Spleen (tissue), 11 donors: ENCODE measurements around the gene HSPA1B. TPM values are rescaled to one million over a fixed set of nuclear protein-coding genes. Genes with fewer than 3 reads are reported as not detected.

Experiments used
- DNase-seq: peaks from one replicate; pipeline ENCODE4 v3.0.0-alpha.2; 2020
- H3K27ac ChIP-seq, 8 donors: fragments of 200-600 bp; sonication (generic) in 7 of 8; 1 replicate in 4 of 8; 2 replicates in 4 of 8; pipeline versions ENCODE4 v1.5.0 to v1.8.0; 2016 to 2021; ENCODE audit warnings: inconsistent platforms in 4 of 8, mild to moderate bottlenecking in 4 of 8, moderate library complexity in 1 of 8
- H3K27me3 ChIP-seq, 7 donors: fragments of 200-600 bp; sonication (generic) in 6 of 7; replicated peaks in 1 of 7; 1 replicate in 4 of 7; 2 replicates in 3 of 7; pipeline versions ENCODE4 v1.5.0 to v1.8.0; 2016 to 2021; ENCODE audit warnings: inconsistent platforms in 3 of 7, mild to moderate bottlenecking in 1 of 7
- H3K36me3 ChIP-seq, 6 donors: fragments of 200-600 bp; sonication (generic) in 5 of 6; 1 replicate in 4 of 6; 2 replicates in 2 of 6; pipeline versions ENCODE4 v1.5.0 to v1.8.0; 2016 to 2021; ENCODE audit warnings: inconsistent platforms in 2 of 6
- H3K4me1 ChIP-seq, 6 donors: fragments of 200-600 bp; sonication (generic) in 5 of 6; 1 replicate in 3 of 6; 2 replicates in 3 of 6; pipeline versions ENCODE4 v1.5.0 to v1.8.0; 2016 to 2021; ENCODE audit warnings: inconsistent platforms in 3 of 6
- H3K4me3 ChIP-seq, 8 donors: fragments of 200-600 bp; sonication (generic) in 7 of 8; 1 replicate in 4 of 8; 2 replicates in 4 of 8; pipeline versions ENCODE4 v1.5.0 to v1.8.0; 2016 to 2021; ENCODE audit warnings: inconsistent platforms in 4 of 8, mild to moderate bottlenecking in 4 of 8, moderate library complexity in 2 of 8
- H3K9me3 ChIP-seq, 8 donors: fragments of 200-600 bp; sonication (generic) in 7 of 8; 1 replicate in 4 of 8; 2 replicates in 4 of 8; pipeline versions ENCODE4 v1.5.0 to v1.8.0; 2016 to 2021; ENCODE audit warnings: inconsistent platforms in 4 of 8
- POLR2A ChIP-seq, 3 donors: fragments of 450-650 bp; IDR thresholded peaks; one replicate each; pipeline ENCODE4 v1.5.1; 2017; ENCODE audit warnings: antibody characterized with exemption in 3 of 3, mild to moderate bottlenecking in 1 of 3
- POLR2AphosphoS5 ChIP-seq, 3 donors: sonication (generic); formaldehyde crosslinking; IDR thresholded peaks; one replicate each; pipeline ENCODE4 v1.5.1; 2017; ENCODE audit warnings: antibody characterized with exemption in 3 of 3
- WGBS, 5 donors: extraction: QIAGEN DNeasy Blood & Tissue Kit in 3 of 5; methylation state at CpG; one replicate each; pipeline versions ENCODE4 v1.1.5 to v1.1.7; 2013 to 2018; 5-methylcytosine and 5-hydroxymethylcytosine counted together
- intact Hi-C: fragments of 100-400 bp; cut with DNase I; formaldehyde crosslinking; loops from one replicate; pipeline ENCODE4 v1.15.0; 2023; ENCODE audit warnings: low total_unique reads
- polyA plus RNA-seq, 3 donors: library from polyadenylated mRNA; stranded (reverse); fragments of 200-250 nt; gene quantifications; one replicate each; pipeline ENCODE4 v1.2.1, GENCODE V29; 2013
- total RNA-seq, 7 donors: library from RNA; depleted of rRNA in 3 of 7; stranded (reverse); fragments of >200 nt in 3 of 7; fragmentation: NEBNext Ultra II Directional in 4 of 7; extraction: Animal tissue kit (Norgen Biotek cat#: 25700) in 4 of 7; gene quantifications; one replicate each; pipeline versions ENCODE4 v1.1.0 to v1.2.1, GENCODE V29; 2016 to 2021
- TF ChIP-seq, protein P1 (sequence below), 11 experiments: fragments of 200-600 bp in 7 of 11; fragments of 450-650 bp in 4 of 11; sonication (generic) in 4 of 11; IDR thresholded peaks in 8 of 11; conservative IDR thresholded peaks in 3 of 11; 1 replicate in 7 of 11; 2 replicates in 4 of 11; pipeline versions ENCODE4 v1.4.0 to v1.8.0; 2016 to 2021; ENCODE audit warnings: antibody characterized with exemption in 11 of 11, inconsistent platforms in 4 of 11, mild to moderate bottlenecking in 1 of 11
- donor health status: healthy with polysubstance abuse.
- donor health status: DM: no; HTN: no; CAD: no; lungs with moderate emphysema.
- donor health status: DM: no; HTN: no; CAD: no.
- donor health status: Bipolar disorder and iron deficiency.
- donor health status: healthy.
- donor health status: DM: no; HTN: no; CAD: no.
- donor health status: DM: yes; HTN: yes; CAD: no.

HSPA1B gene
- total and polyA plus RNA-seq, 10 donors: 7.4 to 372 (median 43.9) TPM

DNA sequence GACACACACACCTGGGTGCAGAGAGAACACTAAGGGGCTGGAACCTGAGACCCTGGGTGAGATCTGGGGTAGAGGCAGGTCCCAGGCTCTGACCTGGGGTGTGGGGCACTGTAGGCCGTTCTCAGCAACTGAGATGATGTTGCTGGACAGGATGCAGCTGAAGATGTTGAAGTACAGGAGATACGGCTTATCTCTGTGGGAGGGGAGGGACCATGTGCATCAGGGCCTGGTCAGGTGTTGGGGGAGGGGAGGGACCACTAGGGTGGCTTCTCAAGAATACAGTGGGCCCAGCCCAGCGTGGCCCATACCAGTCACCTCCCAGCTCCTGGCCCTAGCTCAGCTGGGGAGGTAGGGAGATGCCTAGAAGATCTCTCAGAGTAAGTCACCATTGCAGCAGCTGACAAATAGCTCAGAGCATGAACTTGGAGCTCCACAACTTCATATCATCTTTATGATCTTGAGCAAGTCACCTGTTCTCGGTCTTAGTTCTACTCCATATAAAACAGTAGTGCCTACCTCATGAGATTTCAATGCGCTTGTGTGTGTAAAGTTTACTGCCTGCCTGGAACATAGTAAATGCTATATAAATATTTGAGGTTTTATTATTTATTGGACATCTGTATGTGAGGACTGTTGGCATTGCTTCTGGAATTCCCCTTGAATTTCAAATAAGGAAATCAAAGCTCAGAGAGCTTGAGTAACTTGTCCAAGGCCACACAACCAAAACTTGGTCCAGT, 47.5 kb downstream of the HSPA1B start:
- DNase-seq: no peak
- Histone ChIP-seq H3K4me1 (peaks cover 0 to 40% (median 6%) of the 10 kb centered on the region in 6 donors), H3K36me3 (peaks cover 0 to 9% (median 7%) of the 10 kb centered on the region in 6 donors), H3K27ac (no peak overlapping the region), H3K27me3 (no peaks in the 10 kb centered on the region), H3K9me3 (no peaks in the 10 kb centered on the region), H3K4me3 (no peak overlapping the region)
- intact Hi-C loops: no loop called here
- TF ChIP-seq POLR2A (IDR thresholded peaks at IDR 0.05) (no peak), POLR2AphosphoS5 (IDR thresholded peaks at IDR 0.05) (no peak)
- TF ChIP-seq, protein P1, sequence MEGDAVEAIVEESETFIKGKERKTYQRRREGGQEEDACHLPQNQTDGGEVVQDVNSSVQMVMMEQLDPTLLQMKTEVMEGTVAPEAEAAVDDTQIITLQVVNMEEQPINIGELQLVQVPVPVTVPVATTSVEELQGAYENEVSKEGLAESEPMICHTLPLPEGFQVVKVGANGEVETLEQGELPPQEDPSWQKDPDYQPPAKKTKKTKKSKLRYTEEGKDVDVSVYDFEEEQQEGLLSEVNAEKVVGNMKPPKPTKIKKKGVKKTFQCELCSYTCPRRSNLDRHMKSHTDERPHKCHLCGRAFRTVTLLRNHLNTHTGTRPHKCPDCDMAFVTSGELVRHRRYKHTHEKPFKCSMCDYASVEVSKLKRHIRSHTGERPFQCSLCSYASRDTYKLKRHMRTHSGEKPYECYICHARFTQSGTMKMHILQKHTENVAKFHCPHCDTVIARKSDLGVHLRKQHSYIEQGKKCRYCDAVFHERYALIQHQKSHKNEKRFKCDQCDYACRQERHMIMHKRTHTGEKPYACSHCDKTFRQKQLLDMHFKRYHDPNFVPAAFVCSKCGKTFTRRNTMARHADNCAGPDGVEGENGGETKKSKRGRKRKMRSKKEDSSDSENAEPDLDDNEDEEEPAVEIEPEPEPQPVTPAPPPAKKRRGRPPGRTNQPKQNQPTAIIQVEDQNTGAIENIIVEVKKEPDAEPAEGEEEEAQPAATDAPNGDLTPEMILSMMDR (IDR thresholded peaks at IDR 0.05 in 8 of 11, conservative IDR thresholded peaks at IDR 0.05 in 3 of 11): no peak
- 65 to 79% (median 73%) methylated on average over 5 of the region's 5 CpGs for WGBS, 5 donors

DNA sequence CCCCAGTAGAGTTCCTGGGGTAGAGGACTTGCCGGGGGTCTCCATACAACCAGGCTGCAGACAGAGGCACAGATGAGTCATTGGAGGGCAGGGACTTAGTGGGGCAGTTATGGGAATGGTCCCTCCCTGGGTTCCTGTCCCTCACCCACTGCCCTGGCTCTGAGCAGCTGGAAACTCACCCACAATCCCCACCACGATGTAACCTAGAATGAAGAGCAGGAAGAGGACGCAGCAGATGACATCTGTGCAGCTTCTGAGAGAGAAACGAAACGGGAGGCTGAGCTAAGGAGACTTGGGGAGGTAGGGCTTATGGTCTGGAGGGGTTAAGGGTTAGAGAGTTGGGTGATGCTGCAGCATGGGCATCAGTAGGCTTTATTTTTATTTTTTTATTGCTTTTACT, 48.3 kb downstream of the HSPA1B start:
- H3K27ac ChIP-seq: no peak overlapping the region
- peaks cover 0 to 18% (median 16%) of the 10 kb centered on the region in 6 donors for H3K36me3 ChIP-seq
- no peak for TF ChIP-seq POLR2AphosphoS5 (IDR thresholded peaks at IDR 0.05)
- TF ChIP-seq POLR2A (IDR thresholded peaks at IDR 0.05): no peak
- TF ChIP-seq, protein P1 (IDR thresholded peaks at IDR 0.05 in 8 of 11, conservative IDR thresholded peaks at IDR 0.05 in 3 of 11): no peak
- DNase-seq: no peak
- H3K4me3 ChIP-seq: no peak overlapping the region
- no peaks in the 10 kb centered on the region for H3K9me3 ChIP-seq
- H3K4me1 ChIP-seq: peaks cover 0 to 31% (median 6%) of the 10 kb centered on the region in 6 donors
- H3K27me3 ChIP-seq: no peaks in the 10 kb centered on the region
- intact Hi-C loops: no loop called here
- 41 to 64% (median 55%) methylated on average over 5 of the region's 5 CpGs for WGBS, 5 donors

DNA sequence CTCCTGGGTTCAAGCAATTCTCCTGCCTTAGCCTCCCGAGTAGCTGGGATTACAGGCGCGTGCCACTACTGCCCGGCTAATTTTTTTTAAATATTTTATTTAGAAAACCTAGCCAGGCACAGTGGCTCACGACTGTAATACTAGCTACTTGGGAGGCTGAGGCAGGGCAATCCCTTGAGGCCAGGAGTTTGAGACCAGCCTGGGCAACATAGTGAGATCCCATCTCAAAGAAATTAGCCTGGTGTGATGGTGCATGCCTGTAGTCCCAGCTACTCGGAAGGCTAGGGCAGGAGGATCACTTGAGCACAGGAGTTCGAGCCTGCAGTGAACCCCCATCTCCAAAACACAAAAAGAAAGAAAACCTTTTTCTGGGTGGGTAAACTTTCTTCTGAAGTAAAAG, 48.8 kb downstream of the HSPA1B start:
- intact Hi-C loops: no loop called here
- Histone ChIP-seq H3K4me1 (peaks cover 0 to 27% (median 6%) of the 10 kb centered on the region in 6 donors), H3K27me3 (no peaks in the 10 kb centered on the region), H3K36me3 (peaks cover 0 to 23% (median 21%) of the 10 kb centered on the region in 6 donors), H3K4me3 (no peak overlapping the region), H3K9me3 (no peaks in the 10 kb centered on the region), H3K27ac (no peak overlapping the region)
- WGBS, 5 donors: 88 to 95% (median 92%) methylated on average over 7 of the region's 7 CpGs
- TF ChIP-seq, protein P1 (IDR thresholded peaks at IDR 0.05 in 8 of 11, conservative IDR thresholded peaks at IDR 0.05 in 3 of 11): no peak
- TF ChIP-seq POLR2A (IDR thresholded peaks at IDR 0.05): no peak
- TF ChIP-seq POLR2AphosphoS5 (IDR thresholded peaks at IDR 0.05): no peak
- DNase-seq: no peak

DNA sequence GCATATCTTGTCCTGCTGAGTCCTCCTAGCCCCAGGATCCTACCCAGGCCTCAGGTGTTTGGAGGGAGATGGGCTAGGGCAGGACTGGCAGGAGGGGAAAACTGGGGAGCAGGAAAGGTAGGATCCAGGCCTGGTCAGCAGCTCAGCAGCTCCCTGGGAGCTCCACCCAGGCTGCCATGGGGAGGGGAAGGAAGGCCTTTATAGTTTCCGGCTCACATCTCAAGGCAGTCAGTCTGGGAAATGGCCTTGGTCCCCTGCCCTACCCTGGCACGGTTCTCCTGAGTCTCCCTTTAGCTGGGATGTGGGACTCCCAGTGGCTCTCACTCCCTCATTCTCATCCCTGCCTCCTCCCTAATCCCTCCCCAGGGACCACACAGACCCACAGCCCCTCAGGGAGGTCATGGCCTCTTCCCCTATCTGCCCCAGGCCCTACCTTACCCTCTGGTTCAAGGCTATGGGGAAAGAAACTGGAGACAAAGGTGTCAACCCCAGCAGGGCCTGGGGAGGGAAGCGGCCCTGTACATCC, 49.6 kb downstream of the HSPA1B start:
- DNase-seq: no peak
- peaks cover 0 to 31% (median 29%) of the 10 kb centered on the region in 6 donors for H3K36me3 ChIP-seq
- H3K27me3 ChIP-seq: no peaks in the 10 kb centered on the region
- no peaks in the 10 kb centered on the region for H3K9me3 ChIP-seq
- H3K4me1 ChIP-seq: peaks cover 0 to 24% (median 6%) of the 10 kb centered on the region in 6 donors
- no peak overlapping the region for H3K4me3 ChIP-seq
- peak in 2 of 3 donors; percentile 9 to 61 for TF ChIP-seq POLR2AphosphoS5 (IDR thresholded peaks at IDR 0.05)
- TF ChIP-seq POLR2A (IDR thresholded peaks at IDR 0.05): no peak
- TF ChIP-seq, protein P1 (IDR thresholded peaks at IDR 0.05 in 8 of 11, conservative IDR thresholded peaks at IDR 0.05 in 3 of 11): no peak
- H3K27ac ChIP-seq: peak overlapping the region in 5 of 8 donors; percentile 21 to 60 (median 47)
- intact Hi-C loops: no loop called here
- 60 to 81% (median 76%) methylated on average over 3 of the region's 3 CpGs for WGBS, 5 donors
